OCI-M2 (cell line): Measurements from ENCODE around the gene SCNN1A.

Experiments
- DNase-seq: peaks from one replicate; lab custom pipeline; 2025; ENCODE audit not compliant: unreplicated experiment; lab: John Stamatoyannopoulos, UW

Gene SCNN1A

DNA sequence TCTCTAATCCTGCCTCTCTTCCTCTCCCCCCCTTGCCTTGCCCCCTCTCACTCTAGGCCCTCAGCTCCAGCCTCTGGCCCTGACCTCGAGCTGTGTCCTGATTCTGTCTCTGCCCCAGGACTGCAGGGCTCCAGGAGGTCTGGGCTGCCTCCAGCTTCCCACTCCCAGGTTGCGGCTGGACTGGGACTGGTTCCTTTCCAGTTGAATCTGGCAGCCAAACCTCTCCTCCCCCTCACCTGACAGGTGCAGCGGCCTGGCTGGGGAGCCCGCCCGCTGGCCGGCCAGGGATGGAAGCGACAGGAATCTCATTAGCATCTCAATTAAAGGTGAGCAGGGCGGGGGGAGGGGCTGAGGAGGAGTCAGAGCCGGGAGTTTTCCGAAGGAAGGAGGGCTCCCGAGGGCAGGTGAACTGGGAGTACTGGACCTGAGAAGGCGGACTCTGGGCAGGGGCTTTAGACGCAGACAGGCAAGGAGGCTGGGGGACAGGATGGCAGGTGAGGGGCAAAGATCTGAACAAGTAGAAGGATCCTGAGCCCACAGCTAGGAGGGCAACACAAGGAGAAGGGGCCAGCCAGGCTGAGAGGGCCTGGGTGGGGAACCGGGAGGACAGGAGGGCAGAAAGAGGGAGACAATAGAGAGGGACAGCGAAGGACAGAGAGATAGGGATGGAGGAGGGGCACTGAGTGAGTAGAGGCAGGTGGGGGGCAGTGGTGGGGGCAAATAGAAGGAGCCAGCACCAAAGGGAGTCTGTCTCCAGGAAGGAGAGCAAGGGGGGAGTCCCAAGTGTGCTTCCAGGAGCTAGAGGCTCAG, at the start of gene SCNN1A:
Gene SCNN1A, minus strand, starts transcription at position 295 of the 810 bp plus-strand sequence. CDS start 780 bp downstream, outside the sequence.
- no peak for DNase-seq

DNA sequence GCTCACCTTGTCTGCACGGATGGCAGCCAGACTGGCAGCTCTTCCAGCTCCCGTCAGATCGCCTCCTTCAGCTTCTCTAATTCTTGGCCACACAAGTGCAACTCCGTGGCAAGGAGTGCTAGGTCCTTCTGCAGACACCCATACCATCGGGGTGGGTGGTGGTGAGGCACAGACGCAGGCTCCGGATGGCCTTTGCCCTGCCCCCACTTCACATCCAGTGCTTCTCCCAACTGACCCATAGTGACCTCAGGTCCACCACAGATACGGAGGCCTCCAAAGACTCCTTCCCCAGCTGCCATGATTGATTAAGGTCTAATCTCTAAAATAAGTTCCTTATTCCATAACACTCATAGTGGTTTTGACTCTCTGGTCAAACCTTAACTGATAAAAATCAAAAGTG, 49.5 kb upstream of the SCNN1A start:
- DNase-seq = no peak

DNA sequence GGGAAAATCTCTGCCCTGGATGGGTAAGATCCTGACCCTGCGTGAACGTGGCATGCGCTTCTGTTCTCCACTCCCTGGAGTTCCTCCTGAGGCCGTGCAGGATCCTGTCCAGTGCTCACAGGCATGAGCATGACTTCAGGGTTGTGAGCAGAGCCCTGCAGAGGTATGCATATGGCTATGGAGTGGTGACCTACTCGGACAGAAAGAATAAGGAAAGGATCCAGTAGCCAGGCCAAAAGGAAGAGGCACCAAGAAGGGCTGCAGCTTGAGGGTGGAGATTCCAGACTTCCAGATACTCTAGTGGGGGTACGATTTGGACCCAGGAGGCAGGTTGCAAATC, 48.6 kb upstream of the SCNN1A start:
- no peak for DNase-seq

DNA sequence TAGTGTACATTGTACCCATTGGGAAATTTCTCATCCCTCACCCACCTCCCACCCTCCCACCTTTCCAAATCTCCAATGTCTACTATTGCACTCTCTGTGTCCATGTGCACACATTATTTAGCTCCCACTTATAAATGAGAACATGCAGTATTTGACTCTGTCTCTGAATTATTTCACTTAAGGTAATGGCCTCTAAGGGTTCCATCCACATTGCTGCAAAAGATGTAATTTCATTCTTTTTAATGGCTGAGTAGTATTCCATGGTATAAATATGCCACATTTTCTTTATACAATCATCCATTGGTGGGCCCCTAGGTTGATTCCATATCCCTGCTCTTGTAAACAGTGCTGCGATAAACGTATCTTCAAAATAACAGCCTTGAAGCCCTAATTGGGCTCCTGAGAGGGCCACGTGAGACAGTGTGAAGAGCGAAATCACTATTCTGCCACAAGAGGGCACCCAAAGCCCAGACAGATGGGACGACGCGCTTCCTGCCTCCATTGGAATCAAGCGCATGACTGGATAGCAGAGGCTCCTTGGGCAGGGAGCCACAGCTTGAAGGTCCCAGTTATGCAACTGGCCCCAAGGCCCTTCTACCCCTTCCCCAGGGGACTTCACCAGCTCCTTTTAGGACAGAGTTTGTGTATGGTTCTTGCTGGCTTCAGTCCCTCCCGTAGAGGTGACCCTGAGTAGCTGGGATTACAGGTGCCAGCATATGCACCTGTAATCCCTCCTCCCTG, 48.1 kb upstream of the SCNN1A start:
- peak; percentile 20 for DNase-seq

DNA sequence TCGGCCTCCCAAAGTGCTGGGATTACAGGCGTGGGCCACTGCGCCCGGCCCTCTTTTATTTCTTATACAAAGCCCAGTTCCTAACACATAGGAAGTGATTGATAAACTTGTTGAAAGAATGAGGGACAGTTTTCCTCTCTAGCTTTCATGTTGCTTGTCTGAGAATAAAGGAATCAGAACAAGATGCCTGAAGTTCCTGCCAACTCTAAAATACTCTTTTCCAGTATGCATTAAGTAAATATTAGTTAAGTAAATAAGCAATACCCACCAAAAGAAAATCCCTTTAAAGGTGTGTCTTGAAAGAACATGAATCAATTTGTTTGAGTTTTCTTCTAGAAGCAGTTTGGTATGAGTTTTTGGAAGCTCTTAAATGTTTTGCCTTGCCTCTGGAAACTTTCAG, 45.0 kb upstream of the SCNN1A start:
- DNase-seq = no peak

GRCh38 chr12:6418796-6419195, 43.4 kb upstream of the SCNN1A start:
- no peak for DNase-seq

GRCh38 chr12:6416596-6416995, 41.2 kb upstream of the SCNN1A start:
- no peak for DNase-seq

GRCh38 chr12:6407236-6407954, 32.0 kb upstream of the SCNN1A start:
- no peak for DNase-seq

DNA sequence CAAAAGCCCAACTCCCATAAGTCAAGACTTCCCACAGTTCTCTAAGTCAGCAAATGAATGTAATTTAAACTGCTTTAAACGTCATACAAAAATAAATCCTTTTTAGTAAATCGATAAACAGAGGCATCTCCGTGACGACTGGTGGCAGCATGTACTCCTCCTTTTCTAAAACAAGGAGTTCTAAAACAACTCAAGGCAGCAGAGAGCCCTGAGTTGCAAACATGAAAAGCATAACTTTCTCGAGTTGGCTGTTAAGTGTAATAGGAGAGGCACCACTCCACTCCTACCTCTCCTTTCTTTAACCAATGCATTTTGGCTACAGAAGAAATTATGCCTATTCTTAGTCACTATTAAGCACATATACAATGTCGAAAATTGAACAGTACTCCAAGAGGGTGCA, 30.6 kb upstream of the SCNN1A start:
- DNase-seq = no peak

GRCh38 chr12:6404390-6404789, 29.0 kb upstream of the SCNN1A start:
- DNase-seq = no peak

DNA sequence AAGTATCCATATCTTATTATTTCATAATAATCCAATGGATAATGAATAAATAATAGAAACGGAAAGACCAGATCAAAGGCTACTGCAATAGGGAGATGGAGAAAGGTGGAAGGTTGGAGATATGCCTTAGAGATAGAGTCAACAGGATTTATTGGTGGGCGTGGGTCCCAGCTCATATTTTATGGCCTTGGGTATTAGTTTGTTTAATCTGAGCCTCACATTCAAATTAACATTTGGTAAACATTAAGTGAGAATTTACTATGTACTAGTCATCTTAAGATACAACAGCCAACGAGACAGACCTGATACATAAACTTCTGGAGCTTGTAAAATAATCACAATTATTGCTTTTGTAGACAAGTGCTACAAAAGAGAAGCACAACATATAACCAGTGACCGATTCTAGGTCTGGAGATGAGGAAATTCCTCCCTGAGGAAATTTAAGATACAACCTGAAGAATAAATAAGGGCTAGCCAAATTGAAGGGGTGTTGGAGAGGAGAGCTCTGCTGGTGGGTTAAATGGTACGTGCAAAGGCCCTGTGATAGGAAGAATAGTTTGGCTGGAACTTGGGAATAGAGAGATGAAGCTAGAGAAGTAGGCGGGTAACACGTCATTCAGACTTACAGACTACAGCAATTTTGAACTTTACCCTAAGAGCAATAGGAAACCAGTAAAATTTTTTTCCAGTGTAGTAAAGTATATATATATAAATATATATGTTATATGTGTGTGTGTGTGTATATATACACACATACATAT, 24.7 kb upstream of the SCNN1A start:
- DNase-seq = no peak

DNA sequence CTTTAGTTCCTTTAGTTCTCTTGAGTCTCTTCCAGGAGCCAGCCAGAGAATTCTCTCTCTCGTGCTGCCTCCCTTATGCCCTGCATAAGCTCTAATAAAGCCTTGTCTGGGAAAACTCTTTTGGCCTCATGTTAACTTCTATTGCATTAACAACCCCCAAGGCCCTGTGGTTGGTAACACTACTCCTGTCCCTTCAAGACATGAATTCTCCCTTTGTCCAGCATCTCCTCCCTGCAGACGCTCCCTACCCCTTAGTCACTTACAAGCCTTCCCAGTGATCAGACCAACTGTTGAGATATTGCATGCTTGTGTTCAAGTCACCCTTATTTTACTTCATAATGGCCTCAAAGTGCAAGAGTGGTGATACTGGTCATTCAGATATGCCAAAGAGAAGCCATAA, 20.7 kb upstream of the SCNN1A start:
- DNase-seq = no peak

DNA sequence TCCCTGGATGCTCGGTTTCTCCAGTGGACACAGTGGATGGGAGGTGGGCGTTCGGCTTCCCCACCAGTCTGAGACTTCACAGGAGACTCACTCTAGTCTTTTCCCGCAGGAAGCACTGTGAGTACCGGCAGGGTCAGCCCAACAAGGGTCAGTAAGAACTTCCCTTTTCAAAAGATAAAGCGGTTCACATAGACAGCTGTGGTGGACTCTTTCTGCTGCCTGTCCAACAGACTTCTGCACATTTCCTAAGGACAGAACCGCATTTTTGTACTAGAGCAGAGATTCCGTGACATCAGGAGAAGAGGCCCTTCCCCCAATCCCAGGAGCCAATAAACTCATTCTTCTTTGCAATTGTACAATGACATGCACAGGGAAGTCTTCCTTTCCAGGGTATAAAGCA, 19.0 kb upstream of the SCNN1A start:
- DNase-seq = no peak

- DNase-seq = no peak
Observed at GRCh38 chr12:6393109-6393508, 17.7 kb upstream of the SCNN1A start.

- no peak for DNase-seq
Observed at GRCh38 chr12:6392504-6392903, 17.1 kb upstream of the SCNN1A start.

DNA sequence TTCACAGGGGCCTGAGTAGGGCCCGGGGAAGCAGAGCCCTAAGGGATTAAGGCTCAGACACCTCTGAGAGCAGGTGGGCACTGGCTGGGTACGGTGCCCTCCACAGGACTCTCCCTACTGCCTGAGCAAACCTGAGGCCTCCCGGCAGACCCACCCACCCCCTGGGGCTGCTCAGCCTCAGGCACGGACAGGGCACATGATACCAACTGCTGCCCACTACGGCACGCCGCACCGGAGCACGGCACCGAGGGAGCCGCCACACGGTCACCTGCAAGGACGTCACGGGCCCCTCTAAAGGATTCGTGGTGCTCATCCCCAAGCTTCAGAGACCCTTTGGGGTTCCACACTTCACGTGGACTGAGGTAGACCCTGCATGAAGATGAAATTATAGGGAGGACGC, 15.7 kb upstream of the SCNN1A start:
- no peak for DNase-seq

- DNase-seq = no peak
Observed at GRCh38 chr12:6390084-6390799, 14.9 kb upstream of the SCNN1A start.

- DNase-seq = no peak
Observed at GRCh38 chr12:6387541-6387940, 12.2 kb upstream of the SCNN1A start.

- no peak for DNase-seq
Observed at GRCh38 chr12:6386491-6386890, 11.1 kb upstream of the SCNN1A start.

DNA sequence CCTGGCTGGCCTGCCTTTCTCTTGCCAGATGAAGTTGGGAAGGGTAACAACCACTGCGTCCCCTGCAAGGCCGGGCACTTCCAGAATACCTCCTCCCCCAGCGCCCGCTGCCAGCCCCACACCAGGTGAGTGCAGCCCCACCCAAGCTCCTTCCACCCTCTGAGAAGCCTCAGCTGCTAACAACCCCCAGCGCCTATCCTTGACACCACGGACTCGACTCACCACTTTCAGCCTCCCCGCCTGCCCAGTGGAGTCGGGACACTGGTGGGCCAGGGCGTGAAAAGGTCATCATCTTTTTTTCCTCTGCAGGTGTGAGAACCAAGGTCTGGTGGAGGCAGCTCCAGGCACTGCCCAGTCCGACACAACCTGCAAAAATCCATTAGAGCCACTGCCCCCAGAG, 10.7 kb upstream of the SCNN1A start:
- DNase-seq = no peak
